GM19099 (cell line): Measurements from ENCODE around the gene TMTC1.
A peak's percentile ranks its signal among the peaks of the same experiment; 100 is the strongest.

Experiments used
- POLR2A ChIP-seq: IDR thresholded peaks from 3 replicates; pipeline ENCODE4 v1.6.1; 2011; ENCODE audit warnings: low read depth; ENCODE audit not compliant: insufficient read length; ENCODE audit errors: extremely low read depth

Gene TMTC1

GRCh38 chr12:29754235-29755189 is 29.2 kb downstream of the TMTC1 start:
- TF ChIP-seq POLR2A: no peak

- no peak for TF ChIP-seq POLR2A
Observed at GRCh38 chr12:29752121-29752520, 31.6 kb downstream of the TMTC1 start.

DNA sequence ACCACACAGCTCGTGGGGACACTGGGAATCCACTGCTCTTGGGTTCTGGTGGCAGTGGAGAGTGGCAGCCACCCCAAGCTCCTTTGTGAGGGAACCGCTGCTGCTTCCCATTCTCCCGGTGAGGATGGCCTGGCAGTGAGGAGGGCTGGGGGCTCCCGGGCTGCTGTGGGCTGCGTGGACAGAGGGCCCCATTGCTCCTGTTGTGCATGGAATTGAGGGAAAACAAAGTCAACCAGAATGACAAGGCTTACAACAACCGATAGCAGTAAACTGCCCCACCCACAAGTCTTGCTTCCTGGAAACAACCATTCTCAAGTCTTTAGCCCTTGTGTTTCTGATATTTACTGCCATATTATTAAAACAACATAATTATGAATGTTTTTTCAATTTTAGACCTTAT is 32.1 kb downstream of the TMTC1 start:
- TF ChIP-seq POLR2A: no peak

GRCh38 chr12:29750928-29751220 is 32.9 kb downstream of the TMTC1 start:
- peak; percentile 22 for TF ChIP-seq POLR2A

GRCh38 chr12:29750131-29750927 is 33.4 kb downstream of the TMTC1 start:
- TF ChIP-seq POLR2A: no peak

DNA sequence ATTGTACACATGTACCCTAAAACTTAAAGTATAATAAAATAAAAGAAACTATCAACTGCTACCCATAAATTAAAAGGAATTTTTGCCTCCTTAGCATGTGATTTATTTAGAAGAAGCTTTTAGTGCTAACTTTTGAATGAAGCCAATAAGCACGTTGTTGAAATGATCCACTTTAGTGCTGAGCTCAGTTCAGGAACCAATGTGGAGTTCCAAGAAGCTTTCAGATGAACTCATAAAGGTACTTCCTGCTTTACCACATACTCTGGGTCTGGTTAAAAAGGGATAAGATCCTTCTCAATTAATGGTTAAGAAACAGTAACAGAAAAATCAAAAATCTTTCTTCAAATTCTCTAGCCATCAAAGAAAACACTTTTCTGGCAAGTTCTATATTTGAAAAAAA is 39.4 kb downstream of the TMTC1 start:
- TF ChIP-seq POLR2A: no peak

GRCh38 chr12:29743801-29744200 is 39.9 kb downstream of the TMTC1 start:
- no peak for TF ChIP-seq POLR2A

GRCh38 chr12:29743077-29743476 is 40.7 kb downstream of the TMTC1 start:
- TF ChIP-seq POLR2A: no peak

DNA sequence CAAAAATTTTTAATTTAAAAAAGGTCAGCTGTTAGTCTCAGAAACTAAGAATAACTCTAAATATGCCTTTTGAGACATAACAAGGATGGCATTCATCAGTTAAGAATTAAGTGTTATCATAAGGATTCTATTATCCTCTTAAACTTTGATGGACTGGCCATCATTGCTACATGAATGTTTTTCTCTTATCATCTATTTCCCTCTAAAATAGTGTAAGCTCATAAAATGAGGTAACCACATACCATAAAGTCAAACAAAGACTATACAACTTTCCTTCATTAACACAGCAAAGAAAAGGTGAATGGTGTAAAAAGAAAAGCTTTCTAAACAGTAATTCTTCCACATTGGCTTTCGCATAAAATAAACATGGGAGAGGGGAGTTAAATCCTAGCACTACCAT is 41.1 kb downstream of the TMTC1 start:
- no peak for TF ChIP-seq POLR2A

DNA sequence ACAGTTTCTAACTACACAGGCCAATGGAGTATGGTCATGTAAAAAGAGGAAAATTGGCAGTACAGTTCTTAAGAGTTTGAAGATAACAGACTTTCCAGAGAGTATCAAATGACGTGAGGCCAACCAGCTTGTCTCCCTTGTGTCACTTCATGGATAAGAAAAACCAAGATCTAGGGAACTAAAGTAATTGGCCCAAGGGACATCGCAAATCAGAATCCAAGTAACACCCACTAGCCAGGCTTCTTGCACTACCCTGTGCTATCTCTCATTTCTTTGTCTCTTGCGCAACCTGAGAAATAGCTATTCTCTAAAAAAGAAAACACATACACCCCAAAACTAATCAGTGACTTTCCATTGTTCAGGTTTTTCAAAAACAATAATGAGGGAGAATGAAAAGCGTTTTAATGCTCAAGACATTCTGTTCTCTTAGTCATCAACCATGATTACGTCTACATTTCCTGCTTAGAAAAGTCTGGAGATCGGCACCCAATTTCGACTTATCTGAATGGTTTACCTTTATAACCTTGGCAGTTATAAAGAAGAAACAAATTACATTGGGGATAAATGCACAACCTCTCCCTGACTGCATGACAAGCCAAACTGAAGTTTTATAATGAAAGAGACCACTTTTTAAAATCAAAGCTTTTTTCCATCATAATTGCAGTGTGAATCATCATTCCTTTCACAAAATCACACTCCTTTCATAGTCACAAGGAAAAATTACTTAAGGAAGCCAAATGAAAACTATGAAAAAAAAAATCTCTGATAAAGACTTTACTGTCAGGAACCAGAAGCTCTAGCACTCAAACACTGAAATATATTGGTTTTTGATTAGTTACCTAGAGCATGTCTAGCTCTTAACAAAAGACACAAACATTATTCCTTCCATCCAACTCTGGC is 42.1 kb downstream of the TMTC1 start:
- TF ChIP-seq POLR2A: no peak

DNA sequence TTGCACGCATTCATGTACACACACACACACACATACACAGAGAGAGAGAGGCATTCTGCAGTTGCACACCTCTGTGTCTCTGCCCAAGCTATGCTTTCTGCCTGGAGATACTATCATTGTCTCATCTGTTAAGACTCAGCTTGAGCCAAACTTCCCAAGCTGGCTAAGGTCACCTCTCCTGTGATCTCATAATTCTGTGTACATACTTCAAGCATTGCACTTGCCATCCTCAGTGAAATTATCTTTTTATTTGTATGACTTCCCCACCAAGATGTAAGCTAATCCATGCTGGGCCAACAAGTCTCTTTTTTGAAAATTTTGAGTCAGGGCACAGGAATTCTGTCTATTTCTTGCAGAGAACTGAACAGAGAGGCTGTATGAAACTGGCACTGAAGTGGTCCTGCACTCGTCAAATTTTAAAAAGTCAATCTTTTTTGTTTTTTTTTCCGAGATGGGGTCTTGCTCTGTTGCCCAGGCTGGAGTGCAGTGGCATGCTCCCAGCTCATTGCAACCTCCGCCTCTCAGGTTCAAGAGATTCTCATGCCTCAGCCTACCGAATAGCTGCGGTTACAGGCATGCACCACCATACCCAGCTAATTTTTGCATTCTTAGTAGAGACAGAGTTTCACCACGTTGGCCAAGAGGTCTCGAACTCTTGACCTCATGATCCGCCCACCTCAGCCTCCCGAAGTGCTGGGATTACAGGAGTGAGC is 44.3 kb downstream of the TMTC1 start:
- TF ChIP-seq POLR2A: no peak

DNA sequence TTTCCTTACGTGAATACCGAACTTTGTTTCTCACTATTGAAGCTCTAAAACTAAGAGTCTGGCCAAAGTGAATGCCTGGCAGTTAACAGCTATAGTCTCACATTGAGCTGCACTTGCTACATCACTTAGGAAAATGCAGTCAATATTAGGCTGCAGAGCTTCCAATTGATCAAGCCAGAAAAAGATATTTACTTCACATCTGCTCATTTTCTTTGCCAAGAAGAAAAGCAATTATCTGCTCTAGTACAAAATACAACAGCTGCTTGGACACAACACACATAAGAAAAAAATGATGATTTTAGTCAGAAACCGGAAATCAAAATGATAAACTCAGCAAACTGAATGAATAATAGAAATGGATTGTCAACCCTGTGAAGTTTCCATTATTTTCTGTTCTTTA is 45.4 kb downstream of the TMTC1 start:
- no peak for TF ChIP-seq POLR2A

GRCh38 chr12:29737644-29738043 is 46.1 kb downstream of the TMTC1 start:
- TF ChIP-seq POLR2A: no peak

- no peak for TF ChIP-seq POLR2A
Observed at GRCh38 chr12:29735604-29736003, 48.1 kb downstream of the TMTC1 start.
